Tibial nerve (tissue), 4 donors: Measurements from ENCODE around the gene SAG. TPM values are rescaled to one million over a fixed set of nuclear protein-coding genes. Genes with fewer than 3 reads are reported as not detected.
"Not testable (repeated sequence)": the region's sequence is repeated elsewhere in the genome, so short reads cannot be mapped to it uniquely, and the experiment has no call there.

Experiments used
- DNase-seq, 2 donors: peaks; one replicate each; pipeline ENCODE4 v3.0.0-alpha.2; 2019; ENCODE audit warnings: low spot score in 2 of 2
- H3K27ac ChIP-seq, 4 donors: fragments of 200-600 bp; sonication (generic) in 3 of 4; one replicate each; pipeline ENCODE4 v1.5.1; 2017 to 2019; ENCODE audit warnings: mild to moderate bottlenecking in 1 of 4
- H3K27me3 ChIP-seq, 2 donors: fragments of 200-600 bp; sonication (generic) in 1 of 2; one replicate each; pipeline versions ENCODE4 v1.5.1 to v1.6.0; 2017 to 2019
- H3K36me3 ChIP-seq, 3 donors: fragments of 200-600 bp; sonication (generic); one replicate each; pipeline ENCODE4 v1.5.1; 2018 to 2019
- H3K4me1 ChIP-seq, 4 donors: fragments of 200-600 bp; sonication (generic) in 3 of 4; one replicate each; pipeline ENCODE4 v1.5.1; 2017 to 2019
- H3K4me3 ChIP-seq, 4 donors: fragments of 200-600 bp; sonication (generic) in 3 of 4; one replicate each; pipeline ENCODE4 v1.5.1; 2017 to 2019; ENCODE audit warnings: mild to moderate bottlenecking in 1 of 4, moderate library complexity in 1 of 4
- H3K9me3 ChIP-seq, 4 donors: fragments of 200-600 bp; sonication (generic) in 3 of 4; one replicate each; pipeline ENCODE4 v1.5.1; 2017 to 2019
- CTCF ChIP-seq, 5 experiments: fragments of 200-600 bp in 3 of 5; fragments of 450-650 bp in 2 of 5; sonication (generic) in 3 of 5; IDR thresholded peaks; one replicate each; pipeline ENCODE4 v1.5.1; 2016 to 2019; ENCODE audit warnings: antibody characterized with exemption in 5 of 5, mild to moderate bottlenecking in 3 of 5, moderate library complexity in 2 of 5
- EP300 ChIP-seq, 2 donors: sonication (generic); formaldehyde crosslinking; IDR thresholded peaks; one replicate each; pipeline ENCODE4 v1.6.1; 2017; ENCODE audit warnings: antibody characterized with exemption in 2 of 2, mild to moderate bottlenecking in 1 of 2
- POLR2A ChIP-seq, 2 donors: fragments of 450-650 bp; IDR thresholded peaks; one replicate each; pipeline ENCODE4 v1.6.1; 2017; ENCODE audit warnings: antibody characterized with exemption in 2 of 2, mild to moderate bottlenecking in 2 of 2, moderate library complexity in 2 of 2
- WGBS, 2 donors: methylation state at CpG; one replicate each; pipeline ENCODE4 v1.1.5; 2018; 5-methylcytosine and 5-hydroxymethylcytosine counted together
- total RNA-seq, 4 donors: library from RNA; depleted of rRNA; stranded (reverse); fragments of >200 nt; gene quantifications; one replicate each; pipeline ENCODE4 v1.1.0, GENCODE V29; 2016

The SAG gene
- total RNA-seq, 4 donors from 2014 or later, result not detected

GRCh38 chr2:233373316-233373715 is 65.7 kb downstream of the SAG start:
- Histone ChIP-seq H3K27me3 (no peaks in the 10 kb centered on the region), H3K27ac (no peak overlapping the region), H3K36me3 (peaks cover 0 to 8% (median 6%) of the 10 kb centered on the region in 3 donors), H3K4me3 (no peak overlapping the region), H3K9me3 (no peaks in the 10 kb centered on the region), H3K4me1 (no peaks in the 10 kb centered on the region)
- WGBS, 2 donors, result 81% methylated on average over 5 of the region's 5 CpGs
- DNase-seq, result no peak
- TF ChIP-seq CTCF (IDR thresholded peaks at IDR 0.05) (no peak), POLR2A (IDR thresholded peaks at IDR 0.05) (no peak), EP300 (IDR thresholded peaks at IDR 0.05) (no peak)

- not testable (repeated sequence) for H3K27me3 ChIP-seq, H3K27ac ChIP-seq, H3K9me3 ChIP-seq, H3K36me3 ChIP-seq, DNase-seq, H3K4me1 ChIP-seq, H3K4me3 ChIP-seq
- WGBS, 2 donors, result 98% methylated on average over 11 of the region's 11 CpGs
These were observed 67.2 kb downstream of the SAG start for GRCh38 chr2:233374776-233375175.

- WGBS, 2 donors, result 73 to 78% methylated on average over 10 of the region's 10 CpGs
- Histone ChIP-seq H3K27me3 (no peaks in the 10 kb centered on the region), H3K4me1 (no peaks in the 10 kb centered on the region), H3K27ac (no peak overlapping the region), H3K4me3 (no peak overlapping the region), H3K9me3 (no peaks in the 10 kb centered on the region), H3K36me3 (peaks cover 0 to 8% (median 6%) of the 10 kb centered on the region in 3 donors)
- no peak for DNase-seq
- no peak for TF ChIP-seq POLR2A (IDR thresholded peaks at IDR 0.05)
- TF ChIP-seq EP300 (IDR thresholded peaks at IDR 0.05), result no peak
- no peak for TF ChIP-seq CTCF (IDR thresholded peaks at IDR 0.05)
These were observed 68.1 kb downstream of the SAG start for GRCh38 chr2:233375490-233376314.

GRCh38 chr2:233379034-233379433 is 71.4 kb downstream of the SAG start:
- DNase-seq, result no peak
- no peak overlapping the region for H3K27ac ChIP-seq
- H3K4me3 ChIP-seq, result no peak overlapping the region
- WGBS, 2 donors, result 88 to 94% methylated on average over 6 of the region's 6 CpGs
- no peaks in the 10 kb centered on the region for H3K9me3 ChIP-seq
- peaks cover 0 to 6% (median 0%) of the 10 kb centered on the region in 3 donors for H3K36me3 ChIP-seq
- no peaks in the 10 kb centered on the region for H3K27me3 ChIP-seq
- no peaks in the 10 kb centered on the region for H3K4me1 ChIP-seq
- no peak for TF ChIP-seq EP300 (IDR thresholded peaks at IDR 0.05)
- no peak for TF ChIP-seq CTCF (IDR thresholded peaks at IDR 0.05)
- no peak for TF ChIP-seq POLR2A (IDR thresholded peaks at IDR 0.05)

GRCh38 chr2:233379441-233379840 is 71.8 kb downstream of the SAG start:
- H3K27me3 ChIP-seq, result no peaks in the 10 kb centered on the region
- H3K9me3 ChIP-seq, result no peaks in the 10 kb centered on the region
- WGBS, 2 donors, result 70 to 72% methylated on average over 1 of the region's 1 CpG
- H3K36me3 ChIP-seq, result peaks cover 0 to 2% (median 0%) of the 10 kb centered on the region in 3 donors
- no peak overlapping the region for H3K4me3 ChIP-seq
- no peak for DNase-seq
- no peaks in the 10 kb centered on the region for H3K4me1 ChIP-seq
- TF ChIP-seq CTCF (IDR thresholded peaks at IDR 0.05) (no peak), POLR2A (IDR thresholded peaks at IDR 0.05) (no peak), EP300 (IDR thresholded peaks at IDR 0.05) (no peak)
- no peak overlapping the region for H3K27ac ChIP-seq
